ENCODE measurements around the gene ZNF275.

ZNF275 gene

DNA sequence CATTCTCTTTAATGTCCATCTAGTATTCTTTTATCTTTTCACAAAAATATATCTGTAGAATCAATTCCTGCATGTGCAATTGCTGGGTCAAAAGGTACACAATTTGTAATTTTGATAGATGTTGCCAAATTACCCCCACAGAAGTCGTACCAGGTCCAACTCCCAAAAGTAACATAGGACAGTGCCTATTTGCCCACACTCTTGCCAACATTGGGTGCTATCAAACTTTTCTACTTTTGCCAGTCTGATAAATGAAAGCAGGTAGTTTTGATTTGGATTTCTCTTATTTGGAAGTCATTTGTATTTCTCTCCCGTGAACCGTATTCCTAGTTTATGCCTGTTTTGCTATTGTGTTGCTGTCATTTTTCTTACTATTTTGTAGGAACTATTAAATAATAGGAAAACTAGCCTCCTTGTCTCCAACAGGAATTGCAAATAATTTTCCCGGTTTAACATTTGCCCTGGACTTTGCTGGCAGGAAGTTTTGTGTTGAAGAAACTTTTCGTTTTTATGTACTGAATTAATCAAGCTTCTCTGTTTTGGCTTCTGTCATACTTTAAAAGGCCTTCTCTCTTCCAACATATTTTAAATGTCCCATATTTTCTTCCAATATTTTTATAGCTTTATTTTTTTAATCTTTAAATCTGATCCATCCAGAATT, 33.1 kb downstream of the ZNF275 start:
- TF ChIP-seq, protein P1, sequence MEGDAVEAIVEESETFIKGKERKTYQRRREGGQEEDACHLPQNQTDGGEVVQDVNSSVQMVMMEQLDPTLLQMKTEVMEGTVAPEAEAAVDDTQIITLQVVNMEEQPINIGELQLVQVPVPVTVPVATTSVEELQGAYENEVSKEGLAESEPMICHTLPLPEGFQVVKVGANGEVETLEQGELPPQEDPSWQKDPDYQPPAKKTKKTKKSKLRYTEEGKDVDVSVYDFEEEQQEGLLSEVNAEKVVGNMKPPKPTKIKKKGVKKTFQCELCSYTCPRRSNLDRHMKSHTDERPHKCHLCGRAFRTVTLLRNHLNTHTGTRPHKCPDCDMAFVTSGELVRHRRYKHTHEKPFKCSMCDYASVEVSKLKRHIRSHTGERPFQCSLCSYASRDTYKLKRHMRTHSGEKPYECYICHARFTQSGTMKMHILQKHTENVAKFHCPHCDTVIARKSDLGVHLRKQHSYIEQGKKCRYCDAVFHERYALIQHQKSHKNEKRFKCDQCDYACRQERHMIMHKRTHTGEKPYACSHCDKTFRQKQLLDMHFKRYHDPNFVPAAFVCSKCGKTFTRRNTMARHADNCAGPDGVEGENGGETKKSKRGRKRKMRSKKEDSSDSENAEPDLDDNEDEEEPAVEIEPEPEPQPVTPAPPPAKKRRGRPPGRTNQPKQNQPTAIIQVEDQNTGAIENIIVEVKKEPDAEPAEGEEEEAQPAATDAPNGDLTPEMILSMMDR (IDR thresholded peaks at IDR 0.05; ENCODE audit: borderline replicate concordance, control extremely low read depth, extremely low read depth, insufficient read depth, missing control alignments), result no peak
- in situ Hi-C loops (cut with MboI; ENCODE audit: low sequenced_read_pairs, unreplicated experiment), result no loop called here
- no peak for DNase-seq (ENCODE audit: low spot score)

DNA sequence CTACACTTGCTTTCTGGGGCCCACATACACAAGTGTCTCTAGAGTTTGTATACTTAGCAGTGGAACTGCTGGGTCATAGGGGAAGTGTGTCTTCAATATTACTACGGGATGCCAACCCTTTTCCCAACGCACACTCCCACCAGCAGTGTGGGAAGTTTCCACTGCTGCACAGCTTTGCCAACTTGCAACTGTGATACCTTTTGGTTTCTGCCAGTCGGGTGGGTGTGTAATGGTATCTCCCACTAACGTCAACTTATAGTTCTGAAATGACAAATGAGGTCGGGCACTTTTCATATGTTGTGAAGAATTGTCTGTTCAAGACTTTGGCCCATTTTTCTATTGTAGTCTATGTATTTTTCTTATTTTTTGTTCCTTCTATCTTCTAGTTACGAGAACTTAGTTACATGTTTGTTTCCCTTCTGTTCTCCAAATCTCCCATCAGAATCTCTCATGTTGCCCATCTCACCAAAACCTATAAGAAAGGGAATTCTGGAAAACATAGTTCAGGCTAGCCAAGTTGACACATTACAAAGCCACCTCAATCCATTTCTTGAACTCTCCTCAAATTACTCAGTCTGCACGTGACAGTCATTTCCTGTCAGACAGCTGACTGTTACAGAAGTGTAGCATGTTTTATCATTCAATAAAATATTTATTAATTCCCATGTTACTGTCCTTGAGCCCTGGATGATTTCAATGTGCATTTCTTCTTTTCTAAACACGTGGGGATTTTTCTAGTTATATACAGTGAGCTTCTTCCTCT, 36.5 kb downstream of the ZNF275 start:
- TF ChIP-seq, protein P1 (IDR thresholded peaks at IDR 0.05; ENCODE audit: borderline replicate concordance, control extremely low read depth, extremely low read depth, insufficient read depth, missing control alignments), result no peak
- DNase-seq (ENCODE audit: low spot score), result no peak
- in situ Hi-C loops (cut with MboI; ENCODE audit: low sequenced_read_pairs, unreplicated experiment), result no loop called here

DNA sequence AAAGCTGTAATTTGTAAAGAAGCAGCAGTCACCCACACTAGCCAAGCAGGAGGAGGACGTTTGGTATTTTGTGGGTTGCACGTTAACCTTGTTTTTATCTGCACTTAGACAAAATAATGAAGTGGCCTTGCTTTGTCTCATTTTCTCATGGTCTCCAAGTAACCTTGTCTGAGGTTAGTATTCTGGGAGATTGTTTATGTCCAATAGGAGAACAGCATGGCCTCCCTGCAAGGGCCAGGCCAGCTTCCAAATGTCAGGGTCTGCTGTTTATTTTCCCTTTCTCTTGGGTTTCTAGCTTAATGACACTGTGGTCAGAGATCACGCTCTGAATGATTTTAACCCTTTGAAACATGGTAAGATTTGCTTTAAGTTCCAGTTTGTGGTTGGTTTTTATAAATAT, 37.3 kb downstream of the ZNF275 start:
- TF ChIP-seq, protein P1 (IDR thresholded peaks at IDR 0.05; ENCODE audit: borderline replicate concordance, control extremely low read depth, extremely low read depth, insufficient read depth, missing control alignments), result no peak
- in situ Hi-C loops (cut with MboI; ENCODE audit: low sequenced_read_pairs, unreplicated experiment), result no loop called here
- no peak for DNase-seq (ENCODE audit: low spot score)

DNA sequence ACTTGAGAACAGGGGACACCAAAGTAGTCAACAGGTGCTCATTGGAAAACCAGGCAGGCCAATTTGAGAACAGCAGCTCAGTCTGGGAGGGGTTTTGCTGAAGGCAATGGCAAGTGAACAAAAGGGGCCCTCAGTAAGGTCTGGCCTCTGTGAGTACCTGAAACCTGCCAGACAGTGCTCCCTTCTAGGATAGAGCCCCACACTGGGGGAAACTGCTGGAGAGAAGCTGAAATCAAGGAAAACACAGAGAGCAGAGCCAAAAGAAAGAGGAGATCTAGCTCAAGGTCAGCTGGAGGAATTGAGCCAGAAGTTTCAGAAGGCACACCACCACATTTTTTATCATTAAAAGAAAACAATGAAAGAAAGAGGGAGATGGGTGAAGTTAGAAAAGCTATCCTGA, 39.0 kb downstream of the ZNF275 start:
- in situ Hi-C loops (cut with MboI; ENCODE audit: low sequenced_read_pairs, unreplicated experiment), result no loop called here
- DNase-seq (ENCODE audit: low spot score), result no peak
- TF ChIP-seq, protein P1 (IDR thresholded peaks at IDR 0.05; ENCODE audit: borderline replicate concordance, control extremely low read depth, extremely low read depth, insufficient read depth, missing control alignments), result no peak

DNA sequence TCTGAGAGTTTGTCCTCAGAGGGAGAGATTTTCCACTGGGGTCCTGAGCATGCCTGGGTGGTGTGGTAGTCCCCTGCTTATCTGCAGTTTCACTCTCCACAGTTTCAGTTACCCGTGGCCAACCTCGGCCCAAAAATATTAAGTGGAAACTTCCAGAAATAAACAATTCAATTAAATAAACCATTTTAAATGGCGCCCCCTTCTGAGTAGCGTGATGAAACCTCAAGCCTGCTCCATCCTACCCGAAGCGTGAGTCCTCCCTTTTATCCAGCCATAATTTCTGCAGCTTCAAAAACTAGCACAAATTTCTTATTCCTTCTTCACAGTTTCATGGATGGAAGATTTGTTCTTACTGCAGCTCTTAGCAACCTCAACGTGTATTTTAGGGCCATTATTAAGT, 40.5 kb downstream of the ZNF275 start:
- in situ Hi-C loops (cut with MboI; ENCODE audit: low sequenced_read_pairs, unreplicated experiment), result no loop called here
- TF ChIP-seq, protein P1 (IDR thresholded peaks at IDR 0.05; ENCODE audit: borderline replicate concordance, control extremely low read depth, extremely low read depth, insufficient read depth, missing control alignments), result no peak

DNA sequence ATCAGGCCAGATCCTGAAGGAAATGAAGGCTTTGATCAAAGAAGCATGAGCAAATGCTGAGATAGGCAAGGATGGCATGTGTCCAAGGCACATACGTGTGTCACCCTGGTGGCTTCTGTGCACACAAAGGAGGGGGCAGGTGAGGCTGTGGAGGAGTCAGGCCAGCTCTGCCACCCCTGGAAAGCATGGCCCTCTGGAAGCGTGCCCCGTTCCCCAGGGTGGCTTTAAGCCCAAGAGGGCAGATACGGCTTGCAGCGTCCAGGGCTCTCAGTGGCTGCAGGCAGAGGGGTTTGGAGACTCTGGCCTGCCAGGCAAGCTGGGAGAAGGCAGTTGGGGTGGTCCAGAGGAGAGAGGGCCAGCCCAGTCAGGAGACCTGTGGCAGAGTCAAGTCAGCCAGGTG, 41.6 kb downstream of the ZNF275 start:
- TF ChIP-seq, protein P1 (IDR thresholded peaks at IDR 0.05; ENCODE audit: borderline replicate concordance, control extremely low read depth, extremely low read depth, insufficient read depth, missing control alignments), result no peak
- in situ Hi-C loops (cut with MboI; ENCODE audit: low sequenced_read_pairs, unreplicated experiment), result no loop called here
- no peak for DNase-seq (ENCODE audit: low spot score)

More for the DNA sequence above, 40.5 kb downstream of the ZNF275 start:
- no peak for DNase-seq (ENCODE audit: low spot score)
